Endothelial cell (in vitro differentiated cells): ENCODE measurements around the gene CD244. TPM values are rescaled to one million over a fixed set of nuclear protein-coding genes. Genes with fewer than 3 reads are reported as not detected.

Experiments
- DNase-seq: peaks from one replicate; pipeline ENCODE4 v3.0.0; 2021; ENCODE audit warnings: low spot score
- H3K27ac Mint-ChIP-seq: one replicate; pipeline ENCODE4 v1.8.0; 2021; ENCODE audit warnings: mixed read lengths, inconsistent platforms; ENCODE audit not compliant: unreplicated experiment
- H3K27me3 Mint-ChIP-seq: one replicate; pipeline ENCODE4 v1.8.0; 2021; ENCODE audit warnings: mild to moderate bottlenecking, moderate library complexity, mixed read lengths, inconsistent platforms; ENCODE audit not compliant: unreplicated experiment
- H3K36me3 Mint-ChIP-seq: one replicate; pipeline ENCODE4 v1.8.0; 2021; ENCODE audit warnings: mild to moderate bottlenecking, low read depth, mixed read lengths, inconsistent platforms; ENCODE audit not compliant: unreplicated experiment
- H3K4me1 Mint-ChIP-seq: one replicate; pipeline ENCODE4 v1.8.0; 2021; ENCODE audit warnings: mild to moderate bottlenecking, mixed read lengths, inconsistent platforms; ENCODE audit not compliant: unreplicated experiment
- H3K4me3 Mint-ChIP-seq: one replicate; pipeline ENCODE4 v1.8.0; 2021; ENCODE audit warnings: mild to moderate bottlenecking, mixed read lengths, inconsistent platforms; ENCODE audit not compliant: unreplicated experiment
- H3K9me3 Mint-ChIP-seq: one replicate; pipeline ENCODE4 v1.8.0; 2021; ENCODE audit warnings: mixed read lengths, inconsistent platforms; ENCODE audit not compliant: unreplicated experiment
- long read RNA-seq: library from polyadenylated mRNA; unstranded; transcript quantifications from one replicate; pipeline ENCODE4 v2.0.0, GENCODE V29; 2020; ENCODE audit not compliant: unreplicated experiment
- total RNA-seq: library from RNA; stranded (reverse); fragmentation: NEBNext Ultra II Directional; extraction: Animal tissue kit (Norgen Biotek cat#: 25700); gene quantifications from one replicate; pipeline ENCODE4 v1.2.1, GENCODE V29; 2021; ENCODE audit not compliant: unreplicated experiment
- TF ChIP-seq, protein P1 (sequence below): fragments of 200-600 bp; sonication (generic); IDR thresholded peaks from one replicate; pipeline ENCODE4 v1.5.0; 2021; ENCODE audit warnings: antibody characterized with exemption; ENCODE audit not compliant: unreplicated experiment

The CD244 gene, protein sequence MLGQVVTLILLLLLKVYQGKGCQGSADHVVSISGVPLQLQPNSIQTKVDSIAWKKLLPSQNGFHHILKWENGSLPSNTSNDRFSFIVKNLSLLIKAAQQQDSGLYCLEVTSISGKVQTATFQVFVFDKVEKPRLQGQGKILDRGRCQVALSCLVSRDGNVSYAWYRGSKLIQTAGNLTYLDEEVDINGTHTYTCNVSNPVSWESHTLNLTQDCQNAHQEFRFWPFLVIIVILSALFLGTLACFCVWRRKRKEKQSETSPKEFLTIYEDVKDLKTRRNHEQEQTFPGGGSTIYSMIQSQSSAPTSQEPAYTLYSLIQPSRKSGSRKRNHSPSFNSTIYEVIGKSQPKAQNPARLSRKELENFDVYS
- 0.31 TPM for total RNA-seq
- long read RNA-seq: 0 reads

DNA sequence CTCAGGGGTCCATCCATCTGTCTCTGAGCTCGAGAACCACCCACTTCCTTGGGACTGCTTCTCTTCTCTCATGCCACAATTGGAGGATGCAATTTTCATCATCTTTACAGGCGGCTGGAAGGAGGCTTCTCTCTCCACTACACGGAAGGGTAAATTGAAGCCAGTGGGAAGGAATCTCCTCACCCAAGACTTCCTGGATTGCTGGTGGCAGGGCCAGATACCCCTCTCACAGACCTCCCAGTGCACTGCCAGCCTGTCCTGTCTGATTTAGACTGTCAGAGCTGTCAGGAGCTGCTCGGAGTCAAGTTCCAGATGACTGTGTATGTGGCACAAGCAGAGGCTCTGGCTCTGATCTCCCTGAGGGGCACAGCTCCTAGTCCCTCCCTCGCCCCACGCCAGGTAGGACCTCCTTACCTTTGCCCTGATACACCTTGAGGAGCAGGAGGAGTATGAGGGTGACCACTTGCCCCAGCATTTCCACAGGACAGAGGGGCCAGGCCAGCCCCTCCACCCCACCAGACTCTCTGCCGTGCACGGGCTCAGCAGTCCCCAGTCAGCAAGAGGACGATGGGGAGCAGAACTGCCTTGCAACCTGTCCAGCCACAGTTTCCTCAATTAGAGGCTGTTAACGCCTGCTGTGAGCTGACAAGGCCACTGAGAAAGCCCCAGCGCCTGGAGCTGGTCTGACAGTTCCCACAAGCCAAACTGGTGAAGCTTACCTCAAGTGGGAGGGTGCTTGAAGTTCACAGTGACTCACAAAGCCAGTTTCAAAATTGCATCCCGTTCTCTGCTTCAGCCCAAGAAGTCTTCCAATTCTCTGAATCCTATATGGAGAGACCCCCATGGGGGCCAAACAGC, at the start of gene CD244:
Gene CD244, minus strand, starts transcription at position 685 of the 858 bp plus-strand sequence. Its CDS starts 210 bp downstream, at position 475.
- Mint-ChIP-seq H3K27me3 (peaks cover 2% of the 10 kb centered on the region), H3K4me1 (peaks cover 21% of the 10 kb centered on the region), H3K36me3 (no peaks in the 10 kb centered on the region), H3K27ac (no peak within 1 kb of the TSS), H3K9me3 (no peaks in the 10 kb centered on the region), H3K4me3 (no peak within 1 kb of the TSS)
- DNase-seq: no peak
- TF ChIP-seq, protein P1, sequence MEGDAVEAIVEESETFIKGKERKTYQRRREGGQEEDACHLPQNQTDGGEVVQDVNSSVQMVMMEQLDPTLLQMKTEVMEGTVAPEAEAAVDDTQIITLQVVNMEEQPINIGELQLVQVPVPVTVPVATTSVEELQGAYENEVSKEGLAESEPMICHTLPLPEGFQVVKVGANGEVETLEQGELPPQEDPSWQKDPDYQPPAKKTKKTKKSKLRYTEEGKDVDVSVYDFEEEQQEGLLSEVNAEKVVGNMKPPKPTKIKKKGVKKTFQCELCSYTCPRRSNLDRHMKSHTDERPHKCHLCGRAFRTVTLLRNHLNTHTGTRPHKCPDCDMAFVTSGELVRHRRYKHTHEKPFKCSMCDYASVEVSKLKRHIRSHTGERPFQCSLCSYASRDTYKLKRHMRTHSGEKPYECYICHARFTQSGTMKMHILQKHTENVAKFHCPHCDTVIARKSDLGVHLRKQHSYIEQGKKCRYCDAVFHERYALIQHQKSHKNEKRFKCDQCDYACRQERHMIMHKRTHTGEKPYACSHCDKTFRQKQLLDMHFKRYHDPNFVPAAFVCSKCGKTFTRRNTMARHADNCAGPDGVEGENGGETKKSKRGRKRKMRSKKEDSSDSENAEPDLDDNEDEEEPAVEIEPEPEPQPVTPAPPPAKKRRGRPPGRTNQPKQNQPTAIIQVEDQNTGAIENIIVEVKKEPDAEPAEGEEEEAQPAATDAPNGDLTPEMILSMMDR: no peak

DNA sequence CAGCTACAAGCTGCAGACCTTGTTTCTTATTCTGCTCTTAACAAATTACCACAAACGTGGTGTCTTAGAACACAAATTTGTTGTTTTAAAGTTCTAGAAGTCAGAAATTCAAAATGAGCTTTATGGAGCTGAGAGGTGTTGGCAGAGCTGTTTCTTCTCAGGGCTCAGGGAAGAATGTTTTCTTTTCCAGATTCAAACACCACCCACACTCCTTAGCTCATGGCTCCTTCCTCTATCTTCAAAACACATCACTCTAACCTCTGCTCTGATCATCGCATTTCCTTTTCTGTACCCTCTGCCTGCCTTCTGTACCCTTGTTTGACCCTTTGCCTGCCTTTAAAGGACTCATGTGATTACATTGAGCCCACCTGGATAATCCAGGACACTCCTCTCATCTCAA, 49.2 kb upstream of the CD244 start:
- Mint-ChIP-seq H3K36me3 (no peaks in the 10 kb centered on the region), H3K4me1 (peaks cover 22% of the 10 kb centered on the region), H3K9me3 (no peaks in the 10 kb centered on the region), H3K27me3 (no peaks in the 10 kb centered on the region), H3K27ac (no peak overlapping the region), H3K4me3 (no peak overlapping the region)
- TF ChIP-seq, protein P1: no peak
- no peak for DNase-seq

DNA sequence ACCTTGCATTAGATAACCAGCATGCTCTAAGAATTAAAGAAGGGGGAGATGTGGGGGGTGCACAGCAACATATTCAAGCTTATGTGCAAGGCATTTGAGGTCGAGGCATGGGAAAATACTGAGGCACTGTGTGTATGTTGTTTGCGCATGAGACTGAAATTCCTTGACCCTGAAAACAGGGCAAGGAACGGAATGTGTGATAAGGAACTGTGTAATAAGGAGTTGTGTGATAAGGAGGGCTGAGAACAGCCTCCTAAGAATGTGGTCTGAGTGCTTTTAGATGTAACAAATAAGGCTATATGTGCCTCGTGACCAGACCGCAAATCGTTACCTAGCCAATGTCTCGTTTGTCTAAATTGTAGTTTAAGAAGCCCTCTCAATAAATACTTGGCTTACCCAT, 48.8 kb upstream of the CD244 start:
- Mint-ChIP-seq H3K27me3 (no peaks in the 10 kb centered on the region), H3K4me1 (peaks cover 22% of the 10 kb centered on the region), H3K9me3 (no peaks in the 10 kb centered on the region), H3K27ac (no peak overlapping the region), H3K36me3 (no peaks in the 10 kb centered on the region), H3K4me3 (no peak overlapping the region)
- TF ChIP-seq, protein P1: no peak
- DNase-seq: no peak

DNA sequence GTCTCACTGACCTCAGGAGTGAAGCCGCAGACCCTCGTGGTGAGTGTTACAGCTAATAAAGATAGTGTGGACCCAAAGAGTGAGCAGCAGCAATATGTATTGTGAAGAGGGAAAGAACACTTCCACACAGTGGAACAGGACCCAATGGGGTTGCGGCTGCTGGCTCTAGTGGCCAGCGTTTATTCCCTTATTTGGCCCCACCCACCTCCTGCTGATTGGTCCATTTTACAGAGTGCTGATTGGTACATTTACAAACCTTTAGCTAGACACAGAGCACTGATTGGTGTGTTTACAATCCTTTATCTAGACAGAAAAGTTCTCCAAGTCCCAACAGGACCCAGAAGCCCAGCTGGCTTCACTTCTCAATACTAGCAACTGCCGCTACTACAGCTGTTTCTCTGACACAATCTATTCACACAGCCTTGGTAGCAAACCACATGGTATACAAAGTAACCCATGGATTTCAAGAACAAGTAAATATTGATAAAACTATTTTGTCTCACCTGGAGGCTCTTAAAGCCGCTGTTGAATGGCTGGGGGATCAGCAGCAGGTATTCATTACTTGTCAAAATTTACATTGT, 47.6 kb upstream of the CD244 start:
- no peak overlapping the region for H3K27ac Mint-ChIP-seq
- H3K9me3 Mint-ChIP-seq: no peaks in the 10 kb centered on the region
- DNase-seq: no peak
- H3K4me3 Mint-ChIP-seq: no peak overlapping the region
- H3K4me1 Mint-ChIP-seq: peaks cover 32% of the 10 kb centered on the region
- TF ChIP-seq, protein P1: no peak
- H3K27me3 Mint-ChIP-seq: no peaks in the 10 kb centered on the region
- no peaks in the 10 kb centered on the region for H3K36me3 Mint-ChIP-seq
